ENCODE measurements around the gene WDFY4. TPM values are rescaled to one million over a fixed set of nuclear protein-coding genes. Genes with fewer than 3 reads are reported as not detected.

Gene WDFY4
- total RNA-seq, 1 donor from 2014 or later = 4.3 TPM

DNA sequence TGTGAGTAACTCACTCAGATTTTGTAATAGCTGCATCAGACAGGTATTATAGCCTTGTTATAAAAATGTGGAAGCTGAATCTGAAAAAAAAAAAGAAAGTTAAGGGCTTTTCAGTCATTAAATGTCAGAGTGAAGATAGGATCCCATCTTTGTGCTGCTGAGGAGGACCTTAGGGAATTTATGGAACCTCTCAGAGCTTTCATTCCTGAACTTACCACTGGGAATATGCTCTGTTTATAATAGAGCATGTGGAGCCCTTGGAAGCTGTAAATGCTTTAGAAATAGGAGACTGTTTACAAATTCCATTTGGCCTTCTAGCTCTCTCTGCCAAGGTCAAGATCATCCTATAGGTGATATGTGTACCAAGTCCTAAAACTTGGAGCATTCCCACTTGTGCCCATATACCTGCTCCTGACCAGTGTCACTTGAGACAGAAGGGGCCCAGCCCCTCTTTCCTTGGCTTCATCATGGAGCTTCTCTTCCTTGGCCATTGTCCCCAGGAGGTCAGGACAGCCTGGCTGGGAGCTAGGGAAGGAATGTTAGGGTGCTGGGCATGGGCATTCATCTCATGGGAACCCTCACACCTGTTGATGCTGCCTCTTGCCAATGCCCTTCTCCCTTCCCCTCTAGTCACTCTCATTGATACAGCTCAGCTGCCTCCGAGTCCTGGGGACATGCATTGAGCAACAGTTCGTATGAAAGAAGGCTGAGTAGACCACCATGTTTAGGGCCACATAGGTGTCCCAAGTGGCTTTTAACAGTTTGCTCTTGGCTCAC, 149.7 kb downstream of the WDFY4 start:
- TF ChIP-seq CTCF (IDR thresholded peaks at IDR 0.05; ENCODE audit: unreplicated experiment) = no peak
- Mint-ChIP-seq H3K27me3 (ENCODE audit: low read depth) (peaks cover 28% of the 10 kb centered on the region), H3K4me3 (no peak overlapping the region), H3K4me1 (no peaks in the 10 kb centered on the region), H3K9me3 (peaks cover 7% of the 10 kb centered on the region), H3K36me3 (no peaks in the 10 kb centered on the region), H3K27ac (no peak overlapping the region)
- no peak for DNase-seq (ENCODE audit: low spot score in 2 of 2, unreplicated experiment in 2 of 2)

GRCh38 chr10:48835781-48836180, 151.1 kb downstream of the WDFY4 start:
- Mint-ChIP-seq H3K36me3 (no peaks in the 10 kb centered on the region), H3K27me3 (ENCODE audit: low read depth) (peaks cover 32% of the 10 kb centered on the region), H3K4me3 (no peak overlapping the region), H3K27ac (no peak overlapping the region), H3K4me1 (no peaks in the 10 kb centered on the region), H3K9me3 (peaks cover 7% of the 10 kb centered on the region)
- no peak for TF ChIP-seq CTCF (IDR thresholded peaks at IDR 0.05; ENCODE audit: unreplicated experiment)
- no peak for DNase-seq (ENCODE audit: low spot score in 2 of 2, unreplicated experiment in 2 of 2)

- Mint-ChIP-seq H3K27ac (no peak overlapping the region), H3K27me3 (ENCODE audit: low read depth) (peaks cover 27% of the 10 kb centered on the region), H3K4me3 (no peak overlapping the region), H3K9me3 (peaks cover 7% of the 10 kb centered on the region), H3K4me1 (no peaks in the 10 kb centered on the region), H3K36me3 (no peaks in the 10 kb centered on the region)
- no peak for TF ChIP-seq CTCF (IDR thresholded peaks at IDR 0.05; ENCODE audit: unreplicated experiment)
- DNase-seq (ENCODE audit: low spot score in 2 of 2, unreplicated experiment in 2 of 2) = no peak
Observed at GRCh38 chr10:48836605-48837004, 151.9 kb downstream of the WDFY4 start.

DNA sequence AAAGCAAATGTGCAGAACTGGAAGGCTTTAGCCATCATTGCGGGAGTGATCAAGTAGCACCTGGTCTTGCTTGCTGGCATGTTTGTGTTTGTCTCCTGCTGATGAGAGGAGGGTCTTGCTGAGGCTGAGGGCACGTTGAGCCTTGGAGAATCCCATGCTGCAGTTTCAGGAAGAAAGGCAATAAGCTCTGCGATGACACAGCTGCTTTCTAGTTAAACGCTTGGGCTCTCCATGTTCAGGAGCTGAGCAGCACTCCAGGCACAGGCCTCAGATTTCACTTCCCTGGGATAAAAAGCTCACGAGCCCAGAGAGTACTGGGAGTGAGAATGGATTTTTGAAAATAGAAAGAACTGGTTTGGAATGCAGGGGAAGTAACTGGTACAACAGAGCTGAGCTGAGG, 154.2 kb downstream of the WDFY4 start:
- no peaks in the 10 kb centered on the region for H3K9me3 Mint-ChIP-seq
- no peak for DNase-seq (ENCODE audit: low spot score in 2 of 2, unreplicated experiment in 2 of 2)
- H3K4me1 Mint-ChIP-seq = no peaks in the 10 kb centered on the region
- H3K27ac Mint-ChIP-seq = no peak overlapping the region
- TF ChIP-seq CTCF (IDR thresholded peaks at IDR 0.05; ENCODE audit: unreplicated experiment) = no peak
- H3K36me3 Mint-ChIP-seq = no peaks in the 10 kb centered on the region
- peaks cover 32% of the 10 kb centered on the region for H3K27me3 Mint-ChIP-seq (ENCODE audit: low read depth)
- H3K4me3 Mint-ChIP-seq = no peak overlapping the region

- peaks cover 37% of the 10 kb centered on the region for H3K27me3 Mint-ChIP-seq (ENCODE audit: low read depth)
- no peaks in the 10 kb centered on the region for H3K36me3 Mint-ChIP-seq
- DNase-seq (ENCODE audit: low spot score in 2 of 2, unreplicated experiment in 2 of 2) = no peak
- H3K4me1 Mint-ChIP-seq = no peaks in the 10 kb centered on the region
- H3K27ac Mint-ChIP-seq = no peak overlapping the region
- no peak overlapping the region for H3K4me3 Mint-ChIP-seq
- no peaks in the 10 kb centered on the region for H3K9me3 Mint-ChIP-seq
- TF ChIP-seq CTCF (IDR thresholded peaks at IDR 0.05; ENCODE audit: unreplicated experiment) = no peak
Observed at GRCh38 chr10:48839809-48840679, 155.4 kb downstream of the WDFY4 start.

Measured in mesothelial cell of epicardium (in vitro differentiated cells).